Activated B cell treated with CpG ODN at 0.5 μM for 24 hours (primary cell): ENCODE results near the gene FAM174C. TPM values are rescaled to one million over a fixed set of nuclear protein-coding genes. Genes with fewer than 3 reads are reported as not detected.

ENCODE experiments used
- ATAC-seq: fragments of 200-7000 bp; cut with Tn5 transposase; one replicate; pipeline ENCODE4 v1.10.0; 2021; ENCODE audit warnings: low read depth, mild to moderate bottlenecking, moderate library complexity
- CTCF ChIA-PET: fragments of 350-600 bp; sonication (Branson Sonifier 250); formaldehyde crosslinking; loops from one replicate; lab custom pipeline; 2021; ENCODE audit warnings: antibody characterized with exemption; lab: Charles Lee
- POLR2A ChIA-PET: fragments of 350-600 bp; sonication (Branson Sonifier 250); formaldehyde crosslinking; loops from one replicate; lab custom pipeline; 2021; ENCODE audit warnings: antibody characterized with exemption; lab: Charles Lee
- DNase-seq: peaks from one replicate; pipeline ENCODE4 v3.0.0; 2022
- H3K27ac Mint-ChIP-seq: one replicate; pipeline ENCODE4 v1.8.0; 2020; ENCODE audit warnings: mixed read lengths
- H3K27me3 Mint-ChIP-seq: one replicate; pipeline ENCODE4 v1.8.0; 2021; ENCODE audit warnings: mixed read lengths
- H3K36me3 Mint-ChIP-seq: one replicate; pipeline ENCODE4 v1.8.0; 2021; ENCODE audit warnings: low read depth, mixed read lengths
- H3K4me1 Mint-ChIP-seq: one replicate; pipeline ENCODE4 v1.8.0; 2021; ENCODE audit warnings: mixed read lengths
- H3K4me3 Mint-ChIP-seq: one replicate; pipeline ENCODE4 v1.8.0; 2020; ENCODE audit warnings: mild to moderate bottlenecking, mixed read lengths
- H3K9me3 Mint-ChIP-seq: one replicate; pipeline ENCODE4 v1.8.0; 2020; ENCODE audit warnings: mixed read lengths
- CTCF ChIP-seq: fragments of 200-600 bp; IDR thresholded peaks from one replicate; pipeline ENCODE4 v1.8.0; 2022; ENCODE audit warnings: antibody characterized with exemption, mild to moderate bottlenecking
- intact Hi-C: fragments of 100-400 bp; cut with micrococcal nuclease; formaldehyde crosslinking; loops from one replicate; pipeline ENCODE4 v1.15.1; 2024
- total RNA-seq: library from RNA; stranded (reverse); gene quantifications from 2 replicates; pipeline ENCODE4 v1.2.3, GENCODE V29; 2022

Gene FAM174C
- total RNA-seq, 1 donor from 2014 or later: 47.9 TPM

- Mint-ChIP-seq H3K4me1 (peaks cover 32% of the 10 kb centered on the region), H3K9me3 (no peaks in the 10 kb centered on the region), H3K27ac (peak overlapping the region; percentile 81), H3K27me3 (no peaks in the 10 kb centered on the region), H3K4me3 (peak overlapping the region; percentile 80), H3K36me3 (peaks cover 16% of the 10 kb centered on the region)
- intact Hi-C loops: loop anchor here (1.0 to 10.0 kb wide), 3 partner anchors 10 to 585 kb away; partner anchors contain the start of genes DAZAP1 and RNF126
- DNase-seq: no peak
- no peak for ATAC-seq
- CTCF ChIA-PET: interaction anchor here (1.0 kb wide), 1 partner anchor 16 kb away, joined by 3 read pairs; no protein-coding TSS in a partner anchor
- POLR2A ChIA-PET: interaction anchor here (0.7 to 2.4 kb wide), 3 partner anchors 9 to 19 kb away, joined by 8 to 37 read pairs (median 34); partner anchors contain the start of gene CIRBP
- no peak for TF ChIP-seq CTCF
These were observed 25.3 kb upstream of the FAM174C start for GRCh38 chr19:1249990-1250436.

- intact Hi-C loops: no loop called here
- Mint-ChIP-seq H3K4me1 (peaks cover 35% of the 10 kb centered on the region), H3K36me3 (peaks cover 23% of the 10 kb centered on the region), H3K4me3 (peak overlapping the region; percentile 89), H3K27ac (peak overlapping the region; percentile 89), H3K9me3 (no peaks in the 10 kb centered on the region), H3K27me3 (no peaks in the 10 kb centered on the region)
- ChIA-PET CTCF (interaction anchor here (1.0 kb wide), 1 partner anchor 16 kb away, joined by 3 read pairs; no protein-coding TSS in a partner anchor), POLR2A (interaction anchor here (0.7 to 3.2 kb wide), 8 partner anchors 9 to 25 kb away, joined by 4 to 283 read pairs (median 12); partner anchors contain the start of genes CIRBP and FAM174C)
- no peak for TF ChIP-seq CTCF
- ATAC-seq (no peak), DNase-seq (peak; percentile 60)
These were observed 24.7 kb upstream of the FAM174C start for GRCh38 chr19:1250437-1251260.

GRCh38 chr19:1251330-1252220 is 23.8 kb upstream of the FAM174C start:
- TF ChIP-seq CTCF: no peak
- Mint-ChIP-seq H3K9me3 (no peaks in the 10 kb centered on the region), H3K27me3 (no peaks in the 10 kb centered on the region), H3K4me3 (peak overlapping the region; percentile 89), H3K4me1 (peaks cover 38% of the 10 kb centered on the region), H3K36me3 (peaks cover 32% of the 10 kb centered on the region), H3K27ac (peak overlapping the region; percentile 89)
- ATAC-seq (no peak), DNase-seq (peak; percentile 53)
- POLR2A ChIA-PET: interaction anchor here (0.7 to 3.2 kb wide), 9 partner anchors 8 to 1501 kb away, joined by 3 to 283 read pairs (median 5); partner anchors contain the start of genes CIRBP and FAM174C
- intact Hi-C loops: no loop called here
- CTCF ChIA-PET: interaction anchor here (1.0 kb wide), 1 partner anchor 18 kb away, joined by 3 read pairs; the partner anchor contains the start of gene CIRBP

- POLR2A ChIA-PET: interaction anchor here (0.6 to 4.8 kb wide), 20 partner anchors 8 to 1500 kb away, joined by 3 to 283 read pairs (median 6); partner anchors contain the start of genes ARHGAP45, CIRBP and FAM174C
- intact Hi-C loops: no loop called here
- Mint-ChIP-seq H3K27ac (peak overlapping the region; percentile 80), H3K27me3 (no peaks in the 10 kb centered on the region), H3K4me3 (peak overlapping the region; percentile 89), H3K9me3 (no peaks in the 10 kb centered on the region), H3K36me3 (peaks cover 35% of the 10 kb centered on the region), H3K4me1 (peaks cover 39% of the 10 kb centered on the region)
- ATAC-seq: no peak
- CTCF ChIA-PET: interaction anchor here (1.0 to 2.2 kb wide), 4 partner anchors 8 to 17 kb away, joined by 3 to 26 read pairs (median 12); partner anchors contain the start of gene CIRBP
- no peak for TF ChIP-seq CTCF
- DNase-seq: peak; percentile 49
These were observed 23.0 kb upstream of the FAM174C start for GRCh38 chr19:1252221-1252820.
